Prostate gland (tissue), 2 donors: ENCODE data around the gene DGCR8.

Experiments used
- POLR2A ChIP-seq: fragments of 450-650 bp; IDR thresholded peaks from one replicate; pipeline ENCODE4 v1.6.1; 2016; ENCODE audit warnings: antibody characterized with exemption, mild to moderate bottlenecking
- POLR2AphosphoS5 ChIP-seq: sonication (generic); formaldehyde crosslinking; IDR thresholded peaks from one replicate; pipeline ENCODE4 v1.6.1; 2017; ENCODE audit warnings: antibody characterized with exemption
- TF ChIP-seq, protein P1 (sequence below), 4 experiments: fragments of 200-600 bp in 2 of 4; fragments of 450-650 bp in 2 of 4; sonication (generic) in 2 of 4; IDR thresholded peaks; 1 replicate in 3 of 4; 2 replicates in 1 of 4; pipeline ENCODE4 v1.5.1; 2016 to 2019; ENCODE audit warnings: antibody characterized with exemption in 4 of 4, mild to moderate bottlenecking in 2 of 4, moderate library complexity in 2 of 4

- TF ChIP-seq, protein P1, sequence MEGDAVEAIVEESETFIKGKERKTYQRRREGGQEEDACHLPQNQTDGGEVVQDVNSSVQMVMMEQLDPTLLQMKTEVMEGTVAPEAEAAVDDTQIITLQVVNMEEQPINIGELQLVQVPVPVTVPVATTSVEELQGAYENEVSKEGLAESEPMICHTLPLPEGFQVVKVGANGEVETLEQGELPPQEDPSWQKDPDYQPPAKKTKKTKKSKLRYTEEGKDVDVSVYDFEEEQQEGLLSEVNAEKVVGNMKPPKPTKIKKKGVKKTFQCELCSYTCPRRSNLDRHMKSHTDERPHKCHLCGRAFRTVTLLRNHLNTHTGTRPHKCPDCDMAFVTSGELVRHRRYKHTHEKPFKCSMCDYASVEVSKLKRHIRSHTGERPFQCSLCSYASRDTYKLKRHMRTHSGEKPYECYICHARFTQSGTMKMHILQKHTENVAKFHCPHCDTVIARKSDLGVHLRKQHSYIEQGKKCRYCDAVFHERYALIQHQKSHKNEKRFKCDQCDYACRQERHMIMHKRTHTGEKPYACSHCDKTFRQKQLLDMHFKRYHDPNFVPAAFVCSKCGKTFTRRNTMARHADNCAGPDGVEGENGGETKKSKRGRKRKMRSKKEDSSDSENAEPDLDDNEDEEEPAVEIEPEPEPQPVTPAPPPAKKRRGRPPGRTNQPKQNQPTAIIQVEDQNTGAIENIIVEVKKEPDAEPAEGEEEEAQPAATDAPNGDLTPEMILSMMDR (IDR thresholded peaks at IDR 0.05), result peak; percentile 99 to 100 (median 99)
- TF ChIP-seq POLR2AphosphoS5 (peak; percentile 46), POLR2A (peak; percentile 14)
These were observed 76.8 kb downstream of the DGCR8 start for GRCh38 chr22:20156611-20157429.
